Peyer's patch (tissue), 4 donors: Measurements from ENCODE around the gene SRPK3. TPM values are rescaled to one million over a fixed set of nuclear protein-coding genes. Genes with fewer than 3 reads are reported as not detected.

ENCODE experiments used
- DNase-seq, 3 donors: peaks; one replicate each; pipeline ENCODE4 v3.0.0-alpha.2; 2017 to 2019
- H3K27ac ChIP-seq, 4 donors: fragments of 200-600 bp; sonication (generic); one replicate each; pipeline ENCODE4 v1.5.1; 2016 to 2019
- H3K27me3 ChIP-seq, 2 donors: fragments of 200-600 bp; sonication (generic); one replicate each; pipeline ENCODE4 v1.5.1; 2019
- H3K36me3 ChIP-seq, 3 donors: fragments of 200-600 bp; sonication (generic); one replicate each; pipeline ENCODE4 v1.5.1; 2016 to 2019
- H3K4me1 ChIP-seq, 4 donors: fragments of 200-600 bp; sonication (generic); one replicate each; pipeline ENCODE4 v1.5.1; 2016 to 2019
- H3K4me3 ChIP-seq, 4 donors: fragments of 200-600 bp; sonication (generic); 1 replicate in 3 of 4; 2 replicates in 1 of 4; pipeline ENCODE4 v1.5.1; 2016 to 2019; ENCODE audit warnings: mild to moderate bottlenecking in 1 of 4
- H3K9me3 ChIP-seq, 4 donors: fragments of 200-600 bp; sonication (generic); one replicate each; pipeline ENCODE4 v1.5.1; 2016 to 2019; ENCODE audit warnings: mild to moderate bottlenecking in 1 of 4
- CTCF ChIP-seq, 6 experiments: fragments of 450-650 bp in 4 of 6; fragments of 200-600 bp in 2 of 6; sonication (generic) in 1 of 6; IDR thresholded peaks; one replicate each; pipeline ENCODE4 v1.5.1; 2017 to 2019; ENCODE audit warnings: antibody characterized with exemption in 6 of 6, mild to moderate bottlenecking in 3 of 6, moderate library complexity in 1 of 6
- POLR2A ChIP-seq, 2 donors: fragments of 450-650 bp; IDR thresholded peaks; one replicate each; pipeline ENCODE4 v1.5.1; 2017; ENCODE audit warnings: antibody characterized with exemption in 2 of 2, mild to moderate bottlenecking in 2 of 2, moderate library complexity in 2 of 2
- total RNA-seq, 4 donors: library from RNA; depleted of rRNA; stranded (reverse); fragments of >200 nt; gene quantifications; one replicate each; pipeline ENCODE4 v1.1.0, GENCODE V29; 2016

The SRPK3 gene
- total RNA-seq, 4 donors from 2014 or later: 1.7 TPM; not detected in 3

GRCh38 chrX:153831429-153832150, 50.7 kb downstream of the SRPK3 start:
- Histone ChIP-seq H3K27ac (no peak overlapping the region), H3K9me3 (peaks cover 0 to 4% (median 0%) of the 10 kb centered on the region in 4 donors), H3K27me3 (no peaks in the 10 kb centered on the region), H3K4me3 (no peak overlapping the region), H3K4me1 (peaks cover 0 to 8% (median 2%) of the 10 kb centered on the region in 4 donors), H3K36me3 (no peaks in the 10 kb centered on the region)
- DNase-seq: no peak
- TF ChIP-seq CTCF (IDR thresholded peaks at IDR 0.05) (no peak), POLR2A (IDR thresholded peaks at IDR 0.05) (no peak)

- Histone ChIP-seq H3K27me3 (no peaks in the 10 kb centered on the region), H3K27ac (no peak overlapping the region), H3K36me3 (no peaks in the 10 kb centered on the region), H3K9me3 (peaks cover 0 to 4% (median 0%) of the 10 kb centered on the region in 4 donors), H3K4me3 (no peak overlapping the region), H3K4me1 (peaks cover 0 to 8% (median 2%) of the 10 kb centered on the region in 4 donors)
- TF ChIP-seq POLR2A (IDR thresholded peaks at IDR 0.05): no peak
- no peak for TF ChIP-seq CTCF (IDR thresholded peaks at IDR 0.05)
- no peak for DNase-seq
Measured at GRCh38 chrX:153832728-153833127, 51.9 kb downstream of the SRPK3 start.

Other genes starting within 250 kb of the SRPK3 start
- 10 to 100 TPM; 19.0 to 33.3 (median 20.6) TPM for gene CCNQ, start 181.9 kb upstream of the SRPK3 start, total RNA-seq
- not detected for gene DUSP9, start 133.8 kb upstream of the SRPK3 start, total RNA-seq
- 10 to 100 TPM in 1 of 4 donors, 1 to 10 TPM in 2, not detected in 1; 2.0 to 44.8 (median 6.1) TPM for gene PNCK, start 107.2 kb upstream of the SRPK3 start, total RNA-seq
- gene SLC6A8, start 93.1 kb upstream of the SRPK3 start, total RNA-seq: 100 to 1,000 TPM in 3 of 4 donors, 10 to 100 TPM in 1; 36.3 to 562 (median 146) TPM
- gene BCAP31, start 56.7 kb upstream of the SRPK3 start, total RNA-seq: 100 to 1,000 TPM in 2 of 4 donors, 10 to 100 TPM in 2; 45.4 to 148 (median 101) TPM
- 10 to 100 TPM; 14.9 to 94.2 (median 68.0) TPM for gene ABCD1, start 56.2 kb upstream of the SRPK3 start, total RNA-seq
- 10 to 100 TPM in 1 of 4 donors, 1 to 10 TPM in 3; 2.7 to 25.6 (median 7.6) TPM for gene PLXNB3, start 16.8 kb upstream of the SRPK3 start, total RNA-seq
- 100 to 1,000 TPM; 108 to 153 (median 126) TPM for gene IDH3G, start 13.3 kb downstream of the SRPK3 start, total RNA-seq
- 100 to 1,000 TPM in 1 of 4 donors, 10 to 100 TPM in 3; 90.0 to 113 (median 96.4) TPM for gene SSR4, start 13.6 kb downstream of the SRPK3 start, total RNA-seq
- 1 to 10 TPM; 1.2 to 8.3 (median 2.4) TPM for gene PDZD4, start 49.5 kb downstream of the SRPK3 start, total RNA-seq
- gene L1CAM, start 105.1 kb downstream of the SRPK3 start, total RNA-seq: 1 to 10 TPM; 1.8 to 7.4 (median 4.6) TPM
- 1 to 10 TPM in 2 of 4 donors, under 1 TPM in 2; 0.53 to 5.0 (median 1.1) TPM for gene AVPR2, start 123.6 kb downstream of the SRPK3 start, total RNA-seq
- 100 to 1,000 TPM in 1 of 4 donors, 10 to 100 TPM in 3; 23.6 to 211 (median 57.6) TPM for gene ARHGAP4, start 145.2 kb downstream of the SRPK3 start, total RNA-seq
- 100 to 1,000 TPM in 1 of 4 donors, 10 to 100 TPM in 3; 32.9 to 118 (median 54.1) TPM for gene NAA10, start 154.0 kb downstream of the SRPK3 start, total RNA-seq
- gene RENBP, start 163.6 kb downstream of the SRPK3 start, total RNA-seq: 10 to 100 TPM in 2 of 4 donors, 1 to 10 TPM in 2; 4.9 to 13.3 (median 9.4) TPM
- 10 to 100 TPM; 44.1 to 70.6 (median 55.6) TPM for gene HCFC1, start 190.8 kb downstream of the SRPK3 start, total RNA-seq
- 10 to 100 TPM; 10.7 to 32.6 (median 12.8) TPM for gene TMEM187, start 191.7 kb downstream of the SRPK3 start, total RNA-seq
- 100 to 1,000 TPM; 111 to 150 (median 122) TPM for gene IRAK1, start 238.9 kb downstream of the SRPK3 start, total RNA-seq